Measurements from ENCODE around the gene HTRA1.

DNA sequence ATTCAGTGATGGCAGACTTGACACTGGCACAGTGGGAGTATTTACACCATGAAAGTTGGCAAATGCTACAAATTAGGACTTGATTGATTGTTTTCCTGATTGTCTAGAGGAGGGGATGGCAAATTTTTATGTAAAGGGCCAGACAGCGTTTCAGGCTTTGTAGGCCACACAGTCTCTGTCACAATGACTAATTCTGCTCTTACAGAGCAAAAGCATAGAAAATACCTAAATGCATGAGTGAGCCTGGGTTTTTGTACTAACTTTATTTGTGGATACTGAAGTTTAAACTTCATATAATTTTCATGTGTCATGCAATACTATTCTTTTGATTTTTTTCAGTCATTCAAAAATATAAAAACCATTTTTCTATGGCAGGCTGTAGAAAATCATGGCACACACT lies 15.9 kb upstream of the HTRA1 start:
- TF ChIP-seq, protein P1, sequence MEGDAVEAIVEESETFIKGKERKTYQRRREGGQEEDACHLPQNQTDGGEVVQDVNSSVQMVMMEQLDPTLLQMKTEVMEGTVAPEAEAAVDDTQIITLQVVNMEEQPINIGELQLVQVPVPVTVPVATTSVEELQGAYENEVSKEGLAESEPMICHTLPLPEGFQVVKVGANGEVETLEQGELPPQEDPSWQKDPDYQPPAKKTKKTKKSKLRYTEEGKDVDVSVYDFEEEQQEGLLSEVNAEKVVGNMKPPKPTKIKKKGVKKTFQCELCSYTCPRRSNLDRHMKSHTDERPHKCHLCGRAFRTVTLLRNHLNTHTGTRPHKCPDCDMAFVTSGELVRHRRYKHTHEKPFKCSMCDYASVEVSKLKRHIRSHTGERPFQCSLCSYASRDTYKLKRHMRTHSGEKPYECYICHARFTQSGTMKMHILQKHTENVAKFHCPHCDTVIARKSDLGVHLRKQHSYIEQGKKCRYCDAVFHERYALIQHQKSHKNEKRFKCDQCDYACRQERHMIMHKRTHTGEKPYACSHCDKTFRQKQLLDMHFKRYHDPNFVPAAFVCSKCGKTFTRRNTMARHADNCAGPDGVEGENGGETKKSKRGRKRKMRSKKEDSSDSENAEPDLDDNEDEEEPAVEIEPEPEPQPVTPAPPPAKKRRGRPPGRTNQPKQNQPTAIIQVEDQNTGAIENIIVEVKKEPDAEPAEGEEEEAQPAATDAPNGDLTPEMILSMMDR (IDR thresholded peaks at IDR 0.05) = no peak
- no peak for TF ChIP-seq POLR2A (IDR thresholded peaks at IDR 0.05)
